GM18951 (cell line): ENCODE measurements around the gene LDAH.

Experiments used
- POLR2A ChIP-seq: IDR thresholded peaks from 4 replicates; pipeline ENCODE4 v1.6.1; 2011; ENCODE audit warnings: mild to moderate bottlenecking; ENCODE audit not compliant: insufficient read length, insufficient read depth; ENCODE audit errors: extremely low read depth
- in situ Hi-C: fragments of 300-500 bp; cut with MboI; formaldehyde crosslinking; loops from one replicate; pipeline ENCODE4 v1.12.0; 2022; ENCODE audit warnings: low sequenced_read_pairs, mixed read lengths, inconsistent platforms; ENCODE audit not compliant: unreplicated experiment

The LDAH gene

DNA sequence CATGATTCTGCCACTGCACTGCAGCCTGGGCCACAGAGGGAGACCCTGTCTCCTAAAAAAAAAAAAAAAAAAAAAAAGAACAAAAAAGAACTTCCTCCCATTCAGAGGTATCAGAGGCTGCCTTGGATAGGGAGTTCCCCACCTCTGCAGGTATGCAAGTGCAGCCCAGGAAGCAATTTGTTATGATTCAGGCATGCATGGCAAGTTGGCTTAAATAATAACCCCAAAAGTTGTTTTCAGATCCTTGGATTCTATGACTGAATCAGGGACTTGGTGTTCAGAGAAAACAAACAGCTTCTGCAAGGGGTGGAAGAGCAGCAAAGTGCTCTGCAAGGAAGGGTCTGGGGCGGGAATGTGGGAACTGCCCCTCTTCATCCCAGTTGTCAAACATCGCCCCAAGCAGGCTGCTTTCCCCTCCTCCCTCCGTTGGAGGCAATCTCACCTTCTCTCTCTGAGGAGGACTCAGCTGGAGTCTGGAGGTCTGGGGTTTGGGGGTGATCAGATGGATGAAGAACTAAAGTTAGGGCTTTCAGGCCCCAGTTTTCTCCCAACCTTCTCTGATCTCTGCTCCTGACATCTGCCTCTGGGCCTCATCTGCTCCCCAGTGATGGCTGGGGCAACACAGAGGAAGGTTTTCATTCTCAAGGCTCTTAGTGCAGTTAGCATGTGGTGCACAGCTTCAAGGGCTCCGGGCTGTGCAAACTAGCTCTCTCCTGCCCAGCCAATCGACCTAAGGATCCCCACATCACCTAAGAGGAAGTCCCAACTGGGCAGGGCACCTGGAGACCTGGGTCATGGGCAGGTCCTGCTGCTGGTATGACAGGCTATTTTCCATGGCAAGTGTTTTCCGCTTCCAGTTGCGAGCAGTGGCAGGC is 159.5 kb downstream of the LDAH start:
- no peak for TF ChIP-seq POLR2A
- in situ Hi-C loops, result loop anchor here (10.0 kb wide), 1 partner anchor 301 kb away; no protein-coding TSS in a partner anchor

DNA sequence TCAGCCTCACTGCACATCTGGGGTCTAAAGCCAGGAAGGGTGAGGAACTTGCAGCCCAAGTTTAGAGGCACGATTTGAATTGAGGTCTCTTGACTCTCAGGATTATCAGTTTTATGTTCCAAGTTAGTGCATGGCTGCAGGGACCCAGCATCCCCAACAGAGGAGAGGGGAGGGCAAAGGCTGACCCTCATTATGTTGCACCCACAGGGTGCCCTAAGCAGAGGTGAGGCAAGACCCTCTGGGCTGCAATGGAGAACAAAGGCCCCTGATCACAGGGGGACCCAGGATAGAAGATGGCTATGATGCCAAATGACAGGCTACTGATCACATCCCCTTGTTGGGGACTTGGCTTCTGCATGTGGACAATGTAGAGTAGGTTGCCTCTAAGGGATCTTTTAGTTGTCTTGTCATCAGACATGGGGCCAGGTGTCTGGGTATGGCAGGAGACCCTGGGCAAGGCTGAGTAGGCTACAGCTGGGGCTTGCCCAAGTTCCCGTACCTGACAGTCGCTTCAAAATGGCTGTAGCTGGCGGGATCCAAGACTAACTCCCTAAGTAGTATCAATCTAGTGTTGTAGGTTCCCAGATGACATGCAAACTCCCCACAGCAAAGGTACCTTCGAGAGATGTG is 160.5 kb downstream of the LDAH start:
- in situ Hi-C loops, result loop anchor here (10.0 kb wide), 1 partner anchor 302 kb away; no protein-coding TSS in a partner anchor
- TF ChIP-seq POLR2A, result no peak

GRCh38 chr2:20661421-20662307 is 161.2 kb downstream of the LDAH start:
- no peak for TF ChIP-seq POLR2A
- in situ Hi-C loops, result loop anchor here (10.0 kb wide), 1 partner anchor 303 kb away; no protein-coding TSS in a partner anchor

- in situ Hi-C loops, result loop anchor here (10.0 kb wide), 1 partner anchor 304 kb away; no protein-coding TSS in a partner anchor
- TF ChIP-seq POLR2A, result no peak
These were observed 162.1 kb downstream of the LDAH start for GRCh38 chr2:20660506-20661420.

DNA sequence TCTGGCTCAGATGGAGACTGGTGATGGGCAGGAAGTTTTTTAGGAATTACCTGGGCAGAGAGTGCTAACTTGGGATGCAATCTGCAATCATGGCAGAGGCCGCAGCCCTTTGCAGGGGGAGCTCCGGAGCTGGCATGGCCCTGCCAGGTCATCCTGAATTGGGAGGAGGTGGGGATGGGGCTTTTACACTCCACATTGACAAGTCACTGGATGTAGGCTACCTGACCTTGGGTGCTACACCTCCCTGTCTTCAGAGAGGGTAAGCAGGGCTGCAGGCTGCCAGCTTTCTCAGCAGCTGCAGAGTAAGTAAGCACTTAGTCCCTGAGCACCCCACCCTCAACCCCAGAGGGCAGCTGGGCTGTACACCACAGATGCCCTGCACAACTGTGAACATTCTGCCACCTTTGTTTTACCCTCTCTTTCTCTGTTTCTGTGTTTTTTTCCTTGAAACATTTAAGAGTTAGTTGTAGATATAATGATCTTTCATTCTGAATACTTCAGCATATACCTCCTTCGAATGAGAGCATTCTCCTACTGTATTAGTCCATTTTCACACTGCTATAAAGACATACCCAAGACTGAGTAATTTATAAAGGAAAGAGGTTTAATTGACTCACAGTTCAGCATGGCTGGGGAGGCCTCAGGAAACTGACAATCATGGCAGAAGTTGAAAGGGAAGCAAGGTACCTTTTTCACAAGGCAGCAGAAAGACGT is 165.2 kb downstream of the LDAH start:
- no peak for TF ChIP-seq POLR2A
- in situ Hi-C loops, result no loop called here

DNA sequence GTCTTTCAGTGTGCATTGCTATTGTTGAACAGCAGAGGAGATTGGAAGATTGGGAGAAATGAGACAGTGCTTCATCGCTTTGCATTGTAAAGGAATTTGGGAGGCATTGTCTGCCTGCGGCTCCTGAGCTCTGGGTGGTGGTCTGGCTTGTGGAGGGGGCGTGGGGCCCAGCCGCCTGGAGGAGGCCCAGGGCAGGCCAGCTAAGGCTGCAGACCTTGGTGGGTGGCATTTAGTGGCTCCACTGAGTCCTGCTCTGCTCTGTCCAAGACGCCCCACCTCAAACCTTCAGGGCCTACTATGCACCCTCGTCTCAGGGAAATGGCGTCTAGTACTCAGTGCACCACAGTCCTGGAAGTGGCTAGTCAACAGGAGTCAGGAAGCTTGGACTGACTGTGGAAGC is 166.3 kb downstream of the LDAH start:
- TF ChIP-seq POLR2A, result no peak
- in situ Hi-C loops, result no loop called here

GRCh38 chr2:20654535-20654813 is 168.4 kb downstream of the LDAH start:
- in situ Hi-C loops, result no loop called here
- TF ChIP-seq POLR2A, result no peak

- TF ChIP-seq POLR2A, result no peak
- in situ Hi-C loops, result no loop called here
These were observed 169.0 kb downstream of the LDAH start for GRCh38 chr2:20653695-20654534.

DNA sequence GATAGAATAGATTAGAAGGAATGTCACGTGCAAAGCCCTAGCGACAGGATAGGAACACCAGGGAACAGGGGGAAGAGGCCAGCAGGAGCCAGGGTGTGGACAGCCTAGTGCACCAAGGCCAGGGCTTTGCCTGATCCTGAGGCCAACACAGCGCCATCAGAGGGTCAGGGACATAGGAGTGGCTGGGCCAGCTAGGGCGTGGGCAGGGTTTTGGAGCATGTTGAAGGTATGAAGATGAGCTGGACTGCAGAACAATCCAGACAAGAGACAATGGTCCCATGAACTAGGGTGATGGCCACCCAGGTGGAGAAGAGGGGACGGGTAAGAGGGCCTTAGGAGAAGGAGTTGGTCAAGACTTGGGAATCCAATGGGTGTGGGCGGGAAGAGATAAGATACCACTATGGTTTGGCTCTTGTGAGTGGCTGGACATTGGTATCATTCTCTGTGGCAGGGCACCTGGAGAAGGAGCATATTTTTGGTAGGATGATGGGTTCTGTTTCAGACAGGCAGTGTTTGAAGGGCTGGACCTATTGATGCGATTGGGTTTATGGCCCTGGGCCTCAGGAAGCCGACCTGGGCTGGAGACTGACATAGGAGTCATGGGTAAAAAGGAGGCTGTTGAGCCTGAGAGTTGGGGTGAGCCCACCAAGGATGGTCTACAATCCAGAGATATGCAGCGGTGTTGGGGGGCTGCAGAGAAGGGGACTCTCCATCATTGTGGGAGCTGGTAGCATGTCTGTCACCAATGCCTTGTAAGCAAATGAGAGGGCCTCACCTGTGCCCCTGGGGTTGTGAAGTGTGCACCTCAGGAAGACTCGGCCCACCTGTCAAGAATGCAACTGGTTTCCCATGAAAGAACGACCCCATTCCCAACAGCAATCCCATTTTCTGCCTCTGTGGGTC is 170.0 kb downstream of the LDAH start:
- in situ Hi-C loops, result no loop called here
- TF ChIP-seq POLR2A, result no peak

GRCh38 chr2:20652141-20652540 is 170.8 kb downstream of the LDAH start:
- in situ Hi-C loops, result no loop called here
- no peak for TF ChIP-seq POLR2A
